Right ventricle myocardium superior (tissue), 1 donor: Measurements from ENCODE around the gene TAF4B. TPM values are rescaled to one million over a fixed set of nuclear protein-coding genes. Genes with fewer than 3 reads are reported as not detected.
"Not testable (repeated sequence)": the region's sequence is repeated elsewhere in the genome, so short reads cannot be mapped to it uniquely, and the experiment has no call there.

Experiments used
- ATAC-seq: fragments of 200-7000 bp; cut with Tn5 transposase; one replicate; pipeline ENCODE4 v1.9.1; 2020; ENCODE audit warnings: mild to moderate bottlenecking; ENCODE audit not compliant: poor library complexity
- DNase-seq: peaks from one replicate; pipeline ENCODE4 v3.0.0-alpha.2; 2020
- intact Hi-C: fragments of 100-400 bp; cut with DNase I; formaldehyde crosslinking; loops from one replicate; pipeline ENCODE4 v1.11.2; 2022
- total RNA-seq: library from RNA; stranded (reverse); fragmentation: NEBNext Ultra II Directional; extraction: Animal tissue kit (Norgen Biotek cat#: 25700); gene quantifications from one replicate; pipeline ENCODE4 v1.2.1, GENCODE V29; 2021
- donor health status: DM: no; HTN: yes; CAD: no; lungs with severe emphysema.

Gene TAF4B
- total RNA-seq, 1 donor from 2014 or later, result 1.5 TPM

- DNase-seq, result no peak
- intact Hi-C loops, result no loop called here
- peak; percentile 81 for ATAC-seq
These were observed 209.3 kb downstream of the TAF4B start for GRCh38 chr18:26435415-26436095.

GRCh38 chr18:26436176-26437051 lies 210.2 kb downstream of the TAF4B start:
- ATAC-seq, result no peak
- no peak for DNase-seq
- intact Hi-C loops, result no loop called here

GRCh38 chr18:26437634-26438033 lies 211.4 kb downstream of the TAF4B start:
- DNase-seq, intact Hi-C loops, ATAC-seq: not testable (repeated sequence)

GRCh38 chr18:26438980-26439379 lies 212.7 kb downstream of the TAF4B start:
- ATAC-seq, result no peak
- intact Hi-C loops, result no loop called here
- no peak for DNase-seq

- DNase-seq (no peak), ATAC-seq (no peak)
- intact Hi-C loops, result no loop called here
These were observed 213.3 kb downstream of the TAF4B start for GRCh38 chr18:26439537-26439936.

GRCh38 chr18:26440644-26441043 lies 214.4 kb downstream of the TAF4B start:
- intact Hi-C loops, result no loop called here

More at GRCh38 chr18:26440644-26441043, 214.4 kb downstream of the TAF4B start:
- DNase-seq (no peak), ATAC-seq (peak; percentile 80)

Other genes starting within 250 kb of the TAF4B start
- gene SS18, start 135.8 kb upstream of the TAF4B start, total RNA-seq, result 23.5 TPM
- 0.48 TPM for gene PSMA8, start 92.6 kb upstream of the TAF4B start, total RNA-seq